A204.1 (cell line): ENCODE data around the gene NFAM1.

ENCODE experiments used
- FAIRE-seq: peaks from 2 replicates; lab custom pipeline; 2012; peaks lifted over from hg19 to GRCh38; lab: Jason Lieb, UNC

The NFAM1 gene

DNA sequence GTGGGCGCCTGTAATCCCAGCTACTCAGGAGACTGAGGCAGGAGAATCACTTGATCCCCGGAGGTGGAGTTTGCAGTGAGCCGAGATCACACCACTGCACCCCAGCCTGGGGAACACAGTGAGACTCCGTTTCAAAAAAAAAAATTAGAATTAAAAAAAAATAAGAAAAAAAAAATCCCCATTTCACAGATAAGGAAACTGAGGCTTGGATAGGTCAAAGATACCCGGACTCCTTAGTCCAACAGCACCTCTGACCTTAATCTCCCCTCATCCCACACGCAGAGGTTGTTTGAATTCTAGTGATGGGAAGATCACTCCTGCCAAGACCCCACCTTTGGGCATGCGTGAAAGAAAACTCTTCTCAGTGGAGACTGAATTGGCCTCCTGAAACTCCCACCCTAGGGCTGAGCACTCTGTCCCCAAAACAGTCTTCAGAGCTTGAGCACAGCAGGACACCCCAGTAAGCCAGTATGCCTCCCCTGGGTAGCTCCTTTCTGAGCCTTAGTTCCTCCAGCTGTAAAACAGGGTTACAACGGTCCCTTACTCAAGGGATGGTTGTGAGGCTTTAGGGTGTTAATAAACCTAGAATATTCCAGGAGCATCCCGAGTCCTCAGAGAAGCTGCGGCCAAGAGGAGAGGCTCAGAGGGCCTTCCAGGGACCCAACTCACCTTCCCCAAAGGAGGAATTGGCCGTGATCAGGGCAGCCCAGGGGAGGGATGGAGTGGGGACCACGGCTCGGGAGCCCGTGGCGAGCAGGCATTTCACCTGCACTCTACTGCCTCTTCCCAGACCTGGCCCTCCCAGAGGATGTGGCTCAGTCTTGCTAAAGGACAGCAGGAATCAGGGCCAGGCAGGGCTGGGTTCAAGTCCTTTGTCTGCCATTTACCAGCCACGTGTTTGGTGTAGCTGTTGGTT is 73.3 kb downstream of the NFAM1 start:
- FAIRE-seq = no peak

DNA sequence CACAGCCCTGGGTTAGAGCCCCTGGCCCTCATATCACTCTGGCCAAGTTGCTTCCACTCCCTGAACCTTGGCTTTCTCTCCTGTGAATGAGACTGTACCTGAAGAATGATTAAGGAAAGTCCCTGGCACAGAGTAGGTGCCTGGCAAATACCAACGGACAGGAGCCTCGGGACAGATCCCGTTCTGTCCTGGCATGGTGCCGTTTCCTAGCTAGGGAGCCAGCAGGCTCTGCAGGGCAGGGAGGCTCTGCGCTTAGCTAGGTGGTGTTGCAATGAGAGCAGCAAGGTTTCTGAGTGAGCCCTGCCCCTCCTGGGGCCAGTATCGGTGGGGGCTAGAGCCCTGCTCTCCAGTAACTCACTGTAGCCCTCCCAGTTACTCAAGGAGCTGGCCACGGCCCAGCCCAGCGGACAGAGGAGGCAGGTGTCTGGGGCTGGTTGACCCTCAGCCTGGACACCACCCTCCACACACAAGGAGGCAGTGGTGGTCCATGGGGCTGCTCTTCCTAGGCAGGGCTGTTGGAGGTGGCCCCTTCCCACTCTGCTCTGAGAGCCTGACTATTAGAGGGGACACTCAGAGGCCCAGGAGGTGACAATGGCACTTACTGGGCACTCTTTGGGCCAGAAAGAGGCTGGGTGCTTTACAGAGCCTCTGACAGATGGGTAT is 74.4 kb downstream of the NFAM1 start:
- no peak for FAIRE-seq

GRCh38 chr22:42357221-42357620 is 75.0 kb downstream of the NFAM1 start:
- FAIRE-seq = no peak

- FAIRE-seq = no peak
These were observed 75.7 kb downstream of the NFAM1 start for GRCh38 chr22:42356533-42356932.

- FAIRE-seq = no peak
These were observed 78.1 kb downstream of the NFAM1 start for GRCh38 chr22:42353883-42354727.

DNA sequence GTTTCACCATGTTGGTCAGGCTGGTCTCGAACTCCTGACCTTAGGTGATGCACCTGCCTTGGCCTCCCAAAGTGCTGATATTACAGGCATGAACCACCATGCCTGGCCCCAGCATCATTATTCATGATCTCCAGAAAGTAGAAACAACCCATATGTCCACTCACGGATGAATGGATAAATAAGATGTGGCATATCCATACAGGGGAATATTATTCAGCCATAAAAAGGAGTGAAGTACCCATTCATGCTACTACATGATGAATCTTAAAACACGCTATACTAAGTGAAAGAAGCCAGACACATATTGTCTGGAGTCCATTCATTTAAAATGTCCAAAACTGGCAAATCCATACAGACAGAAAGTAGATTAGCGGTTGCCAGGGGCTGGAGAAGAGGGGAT is 81.8 kb downstream of the NFAM1 start:
- FAIRE-seq = no peak

DNA sequence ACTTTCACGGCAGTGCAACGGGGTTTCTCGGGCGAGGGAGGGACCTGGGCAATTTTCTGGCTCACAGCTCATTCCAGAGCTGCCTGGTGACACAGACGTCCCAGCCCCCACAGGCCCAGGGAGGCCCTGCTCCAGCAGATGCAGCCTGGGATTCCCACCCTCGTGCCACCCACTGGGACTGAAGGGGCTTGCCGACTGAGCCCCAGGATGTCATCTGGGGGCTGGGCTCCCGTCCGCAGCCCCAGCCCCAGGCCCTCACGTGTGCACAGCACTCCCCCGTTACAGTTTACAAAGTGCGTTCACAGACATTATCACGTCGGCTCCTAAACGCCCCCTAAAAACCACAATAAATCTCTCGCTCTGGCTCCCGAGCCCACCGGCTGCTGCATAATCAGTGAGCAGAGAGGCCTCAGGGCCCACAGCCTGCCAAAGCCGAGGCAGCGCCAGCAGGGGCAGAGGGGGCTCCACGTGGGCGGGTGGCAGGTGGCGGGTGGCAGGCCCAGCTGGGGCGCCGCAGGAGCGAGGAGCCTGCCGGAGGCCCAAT is 84.8 kb downstream of the NFAM1 start:
- FAIRE-seq = no peak

DNA sequence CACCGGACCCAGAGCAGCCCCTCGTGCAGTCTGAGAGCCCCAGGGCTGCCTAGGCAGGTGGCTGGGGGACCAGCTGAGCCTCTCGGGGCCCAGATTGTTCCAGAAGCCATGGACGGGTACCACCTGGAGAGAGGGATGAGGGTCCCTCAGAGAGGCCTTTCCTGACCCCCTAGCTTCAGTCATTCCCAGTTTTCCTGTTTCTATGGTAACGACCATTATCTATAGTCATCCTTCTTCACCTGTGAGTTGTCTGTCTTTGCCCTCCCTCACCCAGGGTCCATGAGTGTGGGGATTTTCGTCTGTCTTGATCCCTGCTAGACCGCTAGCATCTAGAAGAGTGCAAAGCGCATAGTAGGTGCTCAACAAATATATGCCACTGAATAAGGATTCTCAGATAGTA is 85.5 kb downstream of the NFAM1 start:
- no peak for FAIRE-seq

- FAIRE-seq = no peak
These were observed 86.7 kb downstream of the NFAM1 start for GRCh38 chr22:42345458-42345857.

GRCh38 chr22:42344361-42344905 is 87.8 kb downstream of the NFAM1 start:
- FAIRE-seq = no peak

- FAIRE-seq = no peak
These were observed 88.6 kb downstream of the NFAM1 start for GRCh38 chr22:42343531-42344081.

DNA sequence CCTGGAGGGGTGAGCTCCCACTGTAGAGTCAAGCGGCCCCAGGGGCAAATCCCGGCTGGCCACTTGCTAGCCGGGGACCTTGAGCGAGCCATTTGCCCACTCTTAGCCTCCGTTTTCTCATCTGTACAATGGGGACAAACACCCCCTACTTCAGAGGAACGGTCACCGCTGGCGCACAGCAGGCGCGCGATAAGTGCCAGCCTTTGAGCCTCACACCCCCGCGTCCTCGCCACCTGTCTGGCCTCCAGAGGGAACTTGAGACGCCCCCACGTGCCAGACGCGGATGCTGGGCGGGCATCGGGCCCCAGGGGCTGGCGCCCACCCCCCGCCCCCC is 89.1 kb downstream of the NFAM1 start:
- no peak for FAIRE-seq

DNA sequence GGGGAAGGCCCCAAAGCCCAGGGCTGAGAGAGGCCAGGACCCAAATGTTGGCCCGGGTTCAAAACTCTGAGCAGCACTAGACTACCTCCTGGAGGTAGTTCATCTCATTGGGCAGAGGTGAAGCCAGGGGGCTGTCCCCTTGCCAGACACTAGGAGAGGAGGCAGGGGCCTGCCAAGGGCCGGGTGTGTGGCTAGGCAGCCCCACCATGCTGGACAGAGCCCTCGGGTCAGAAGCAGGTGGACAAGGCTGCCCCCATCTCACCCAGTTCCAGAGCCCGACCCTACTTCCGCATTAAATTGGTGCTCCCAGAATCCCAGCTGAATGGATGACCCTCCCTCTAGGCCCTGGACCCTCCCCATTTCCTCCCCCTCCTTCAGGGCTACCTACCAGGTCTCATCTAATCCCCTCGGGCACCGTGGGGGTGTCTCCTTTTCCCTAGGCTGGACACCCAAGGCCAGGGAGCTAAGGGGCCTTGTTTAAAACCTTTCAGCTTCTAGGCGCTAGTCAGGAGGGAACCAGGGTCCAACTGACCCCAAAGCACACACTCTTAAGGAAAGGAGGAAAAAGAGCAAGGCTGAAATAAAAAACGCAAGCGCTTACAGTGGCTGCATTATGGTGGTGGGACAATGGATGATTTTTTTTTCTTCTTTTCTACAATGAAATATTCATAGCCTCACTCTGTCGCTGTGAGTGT is 89.6 kb downstream of the NFAM1 start:
- no peak for FAIRE-seq

GRCh38 chr22:42341779-42342178 is 90.4 kb downstream of the NFAM1 start:
- FAIRE-seq = no peak

DNA sequence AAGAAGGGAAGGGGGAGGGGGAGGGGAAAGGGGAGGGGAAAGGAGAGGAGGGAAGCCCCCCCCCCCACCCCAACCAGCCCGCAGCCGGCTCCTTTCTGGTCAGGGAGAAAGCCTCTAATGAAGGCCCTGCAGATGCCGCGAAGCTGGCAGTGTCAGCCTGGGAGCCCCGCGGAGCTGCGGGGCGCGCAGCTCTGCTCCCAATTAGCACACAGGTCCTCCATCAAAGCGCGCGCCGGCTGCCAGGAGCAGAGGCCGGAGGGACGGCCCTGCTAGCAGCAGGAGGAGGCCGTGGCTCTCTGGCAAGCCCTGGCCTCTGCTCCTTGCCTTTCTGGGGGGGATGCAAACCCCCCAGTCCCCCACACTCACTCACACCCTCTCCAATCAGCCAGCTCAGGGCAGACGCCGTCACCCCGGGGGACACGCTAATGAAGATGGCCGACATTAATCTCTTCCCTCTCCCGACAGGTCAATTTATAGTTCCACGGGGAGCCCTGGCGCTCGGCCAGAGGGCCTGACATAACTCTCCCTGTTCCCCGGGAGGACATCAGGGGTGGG is 91.3 kb downstream of the NFAM1 start:
- no peak for FAIRE-seq

DNA sequence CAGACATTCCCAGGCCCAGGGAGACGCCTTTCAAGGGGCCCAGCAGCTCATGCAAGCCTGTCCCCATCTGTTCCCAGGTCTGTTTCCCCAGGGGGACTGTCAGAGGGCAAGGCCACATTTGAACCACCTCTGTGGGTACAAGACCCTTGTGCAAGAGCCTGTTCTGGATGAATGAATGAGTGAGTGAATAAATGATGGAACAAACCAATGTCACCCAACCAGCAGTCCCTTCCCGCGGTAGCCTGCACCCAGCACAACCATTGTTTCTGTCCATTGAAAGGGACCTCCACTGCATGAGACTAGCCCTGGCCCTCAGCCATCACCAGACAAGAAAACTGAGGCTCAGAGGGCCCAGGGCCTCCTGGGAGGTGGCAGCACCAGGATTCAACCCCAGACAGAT is 92.1 kb downstream of the NFAM1 start:
- no peak for FAIRE-seq

DNA sequence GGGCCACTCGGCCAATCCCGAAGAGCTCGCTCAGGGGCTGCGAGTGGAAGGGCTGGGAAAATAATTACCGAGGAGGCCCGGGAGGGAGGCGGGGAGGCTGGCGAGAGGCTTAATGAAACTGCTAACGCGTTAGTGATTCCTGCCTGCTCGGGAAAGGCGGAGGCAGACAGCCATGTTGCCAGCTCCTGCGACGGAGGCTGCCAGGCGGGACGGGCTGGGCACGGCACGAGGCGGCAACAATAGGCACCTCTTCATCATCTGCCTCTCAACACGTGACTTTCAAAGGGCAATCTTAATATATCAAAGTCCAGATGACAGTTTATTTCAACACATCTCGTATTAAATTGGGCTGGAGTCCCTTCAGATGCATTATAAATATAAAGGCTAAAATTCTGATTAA is 93.7 kb downstream of the NFAM1 start:
- no peak for FAIRE-seq

- no peak for FAIRE-seq
These were observed 94.8 kb downstream of the NFAM1 start for GRCh38 chr22:42337356-42337755.

GRCh38 chr22:42336527-42337227 is 95.5 kb downstream of the NFAM1 start:
- no peak for FAIRE-seq

GRCh38 chr22:42335839-42336378 is 96.3 kb downstream of the NFAM1 start:
- FAIRE-seq = no peak
